SK-N-SH treated with all-trans-retinoic acid at 6 μM for 48 hours (cell line): ENCODE results near the gene CNTNAP2.
"Not testable (repeated sequence)": the region's sequence is repeated elsewhere in the genome, so short reads cannot be mapped to it uniquely, and the experiment has no call there.

Experiments
- ATAC-seq: fragments of 200-7000 bp; cut with Tn5 transposase; 3 replicates; pipeline ENCODE4 v1.9.1; 2020; ENCODE audit warnings: mild to moderate bottlenecking, moderate library complexity
- ARNTL ChIP-seq: fragments of 450-650 bp; formaldehyde crosslinking; IDR thresholded peaks from 2 replicates; pipeline ENCODE4 v1.5.0; 2020; ENCODE audit warnings: low read depth, mild to moderate bottlenecking, moderate library complexity, borderline replicate concordance
- BACH2 ChIP-seq: fragments of 250-450 bp; sonication (Bioruptor Pico); IDR thresholded peaks from 2 replicates; pipeline ENCODE4 v1.9.0; 2021; ENCODE audit warnings: mild to moderate bottlenecking, borderline replicate concordance
- CSDC2 ChIP-seq: fragments of 250-450 bp; sonication (Bioruptor Pico); IDR thresholded peaks from 2 replicates; pipeline ENCODE4 v1.5.0; 2020; ENCODE audit warnings: mild to moderate bottlenecking, moderate library complexity
- CSRNP3 ChIP-seq: fragments of 250-450 bp; sonication (Bioruptor Pico); IDR thresholded peaks from 2 replicates; pipeline ENCODE4 v1.5.1; 2021; ENCODE audit warnings: mild to moderate bottlenecking, moderate library complexity
- ESRRG ChIP-seq: fragments of 250-450 bp; sonication (Bioruptor Pico); IDR thresholded peaks from 2 replicates; pipeline ENCODE4 v1.6.1; 2021; ENCODE audit warnings: mild to moderate bottlenecking
- GLIS3 ChIP-seq: fragments of 250-450 bp; sonication (Bioruptor Pico); IDR thresholded peaks from 2 replicates; pipeline ENCODE4 v1.5.0; 2020; ENCODE audit warnings: mild to moderate bottlenecking, moderate library complexity
- ISL1 ChIP-seq: fragments of 250-450 bp; sonication (Bioruptor Pico); IDR thresholded peaks from 2 replicates; pipeline ENCODE4 v2.1.2; 2022; ENCODE audit warnings: mild to moderate bottlenecking, moderate library complexity
- PATZ1 ChIP-seq: fragments of 250-450 bp; sonication (Bioruptor Pico); IDR thresholded peaks from 2 replicates; pipeline ENCODE4 v1.8.0; 2020; ENCODE audit warnings: mild to moderate bottlenecking, moderate library complexity, borderline replicate concordance
- POU6F1 ChIP-seq: fragments of 250-450 bp; sonication (Bioruptor Pico); IDR thresholded peaks from 2 replicates; pipeline ENCODE4 v1.8.0; 2021; ENCODE audit warnings: low read depth, mild to moderate bottlenecking, moderate library complexity, borderline replicate concordance
- PPARA ChIP-seq: fragments of 250-450 bp; sonication (Bioruptor Pico); IDR thresholded peaks from 2 replicates; pipeline ENCODE4 v1.5.0; 2020; ENCODE audit warnings: mild to moderate bottlenecking, borderline replicate concordance
- RARB ChIP-seq: fragments of 250-450 bp; sonication (Bioruptor Pico); IDR thresholded peaks from 2 replicates; pipeline ENCODE4 v1.8.0; 2021; ENCODE audit warnings: mild to moderate bottlenecking, moderate library complexity
- SNAI2 ChIP-seq: fragments of 250-450 bp; sonication (Bioruptor Pico); IDR thresholded peaks from 2 replicates; pipeline ENCODE4 v1.5.0; 2020; ENCODE audit warnings: mild to moderate bottlenecking, moderate library complexity
- TCF4 ChIP-seq: fragments of 250-450 bp; sonication (Bioruptor Pico); IDR thresholded peaks from 2 replicates; pipeline ENCODE4 v1.8.0; 2021; ENCODE audit warnings: mild to moderate bottlenecking, moderate library complexity, borderline replicate concordance
- TOX ChIP-seq: fragments of 250-450 bp; sonication (Bioruptor Pico); IDR thresholded peaks from 2 replicates; pipeline ENCODE4 v1.8.0; 2021; ENCODE audit warnings: mild to moderate bottlenecking, moderate library complexity, borderline replicate concordance
- TSHZ2 ChIP-seq: fragments of 250-450 bp; sonication (Bioruptor Pico); IDR thresholded peaks from 2 replicates; pipeline ENCODE4 v1.5.0; 2020; ENCODE audit warnings: mild to moderate bottlenecking, moderate library complexity
- ZC3H10 ChIP-seq: fragments of 250-450 bp; sonication (Bioruptor Pico); IDR thresholded peaks from 2 replicates; pipeline ENCODE4 v1.5.1; 2021; ENCODE audit warnings: mild to moderate bottlenecking, moderate library complexity
- ZFP3 ChIP-seq: fragments of 250-450 bp; sonication (Bioruptor Pico); IDR thresholded peaks from 2 replicates; pipeline ENCODE4 v1.5.0; 2020; ENCODE audit warnings: mild to moderate bottlenecking, moderate library complexity
- ZFP30 ChIP-seq: fragments of 450-650 bp; formaldehyde crosslinking; IDR thresholded peaks from 2 replicates; pipeline ENCODE4 v1.5.0; 2022; ENCODE audit warnings: mild to moderate bottlenecking, moderate library complexity
- ZNF565 ChIP-seq: fragments of 450-650 bp; formaldehyde crosslinking; conservative IDR thresholded peaks from 2 replicates; pipeline ENCODE4 v1.5.0; 2020; ENCODE audit warnings: low read depth, mild to moderate bottlenecking, moderate library complexity
- ZNF70 ChIP-seq: fragments of 450-650 bp; formaldehyde crosslinking; IDR thresholded peaks from 2 replicates; pipeline ENCODE4 v1.5.0; 2020; ENCODE audit warnings: mild to moderate bottlenecking, moderate library complexity
- ZNF8 ChIP-seq: fragments of 450-650 bp; formaldehyde crosslinking; IDR thresholded peaks from 2 replicates; pipeline ENCODE4 v1.5.0; 2020; ENCODE audit warnings: mild to moderate bottlenecking, moderate library complexity

The CNTNAP2 gene

GRCh38 chr7:148447221-148447849, 2330.7 kb downstream of the CNTNAP2 start:
- TF ChIP-seq TOX (CRISPR knock-in tag) (peak; percentile 42; the same call in 1 of the 2 replicates), SNAI2 (no peak), ZFP3 (CRISPR knock-in tag) (no peak)
- ATAC-seq: peak; percentile 79

- ATAC-seq: not testable (repeated sequence)
These were observed 2334.9 kb downstream of the CNTNAP2 start for GRCh38 chr7:148451526-148451925.

GRCh38 chr7:148456351-148456750, 2339.8 kb downstream of the CNTNAP2 start:
- ATAC-seq: no peak
- TF ChIP-seq POU6F1 (CRISPR knock-in tag): no peak
- TF ChIP-seq CSRNP3 (CRISPR knock-in tag): no peak
- TF ChIP-seq CSDC2 (CRISPR knock-in tag): no peak
- TF ChIP-seq PATZ1: no peak
- no peak for TF ChIP-seq TSHZ2 (CRISPR knock-in tag)
- no peak for TF ChIP-seq ZFP30
- TF ChIP-seq ZNF8: no peak
- no peak for TF ChIP-seq GLIS3 (CRISPR knock-in tag)
- no peak for TF ChIP-seq ESRRG

GRCh38 chr7:148457310-148457921, 2340.8 kb downstream of the CNTNAP2 start:
- ATAC-seq: no peak

GRCh38 chr7:148458263-148458662, 2341.7 kb downstream of the CNTNAP2 start:
- TF ChIP-seq ARNTL (CRISPR knock-in tag): no peak
- no peak for TF ChIP-seq BACH2 (CRISPR knock-in tag)
- TF ChIP-seq RARB (CRISPR knock-in tag): no peak
- TF ChIP-seq SNAI2: no peak
- no peak for TF ChIP-seq PATZ1
- no peak for TF ChIP-seq CSRNP3 (CRISPR knock-in tag)
- no peak for TF ChIP-seq ZNF70 (CRISPR knock-in tag)
- TF ChIP-seq ZNF8: no peak
- TF ChIP-seq ISL1 (CRISPR knock-in tag): no peak
- no peak for TF ChIP-seq ZFP30
- TF ChIP-seq TCF4 (CRISPR knock-in tag): no peak
- TF ChIP-seq GLIS3 (CRISPR knock-in tag): no peak
- no peak for TF ChIP-seq ESRRG
- TF ChIP-seq ZNF565 (CRISPR knock-in tag): no peak
- peak; percentile 72 for ATAC-seq

More at GRCh38 chr7:148457310-148457921, 2340.8 kb downstream of the CNTNAP2 start:
- TF ChIP-seq PPARA (CRISPR knock-in tag) (no peak), ZFP3 (CRISPR knock-in tag) (no peak), ZNF70 (CRISPR knock-in tag) (no peak), ZFP30 (no peak), TCF4 (CRISPR knock-in tag) (no peak), GLIS3 (CRISPR knock-in tag) (no peak), RARB (CRISPR knock-in tag) (no peak), ZNF8 (no peak), ZC3H10 (CRISPR knock-in tag) (no peak)
